ENCODE results near the gene ARL5B.
"Not testable (repeated sequence)": the region's sequence is repeated elsewhere in the genome, so short reads cannot be mapped to it uniquely, and the experiment has no call there.

ARL5B gene, protein sequence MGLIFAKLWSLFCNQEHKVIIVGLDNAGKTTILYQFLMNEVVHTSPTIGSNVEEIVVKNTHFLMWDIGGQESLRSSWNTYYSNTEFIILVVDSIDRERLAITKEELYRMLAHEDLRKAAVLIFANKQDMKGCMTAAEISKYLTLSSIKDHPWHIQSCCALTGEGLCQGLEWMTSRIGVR

DNA sequence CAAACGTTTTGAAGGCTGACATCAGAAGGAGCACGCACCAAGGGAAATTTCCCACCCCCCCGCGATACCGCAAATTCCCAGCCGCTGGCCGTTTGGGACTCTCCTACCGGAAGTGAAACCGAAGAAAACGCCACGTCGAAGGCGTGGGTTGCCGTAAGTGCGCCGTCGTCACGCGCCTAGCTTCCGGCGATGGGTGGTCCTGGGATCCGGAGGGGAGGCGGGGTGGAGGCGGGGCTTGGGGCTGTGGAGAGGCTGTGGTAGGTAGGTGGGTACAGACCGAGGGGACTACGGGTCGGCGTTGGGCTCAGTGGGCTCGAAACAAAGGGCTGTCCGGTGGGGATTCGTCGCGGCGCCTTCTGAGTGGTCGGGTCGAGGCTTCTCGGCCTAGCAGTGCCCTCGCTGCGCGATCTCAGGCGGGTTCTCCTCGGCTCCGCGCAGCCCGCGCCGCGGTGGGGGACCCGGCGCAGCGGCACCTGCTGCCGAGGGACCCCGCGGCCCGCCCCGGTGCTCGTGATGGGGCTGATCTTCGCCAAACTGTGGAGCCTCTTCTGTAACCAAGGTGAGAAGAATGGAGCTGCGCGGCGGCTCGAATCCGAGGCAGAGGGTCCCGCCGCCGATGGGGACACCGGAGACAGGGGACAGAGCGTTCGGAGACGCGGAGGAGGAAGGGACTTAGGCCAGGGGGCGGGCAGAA lies at the start of gene ARL5B:
Gene ARL5B (plus strand): TSS at position 307 of the 694 bp plus-strand sequence. CDS start 207 bp downstream, at position 514.
- DNase-seq, result peak; percentile 97

DNA sequence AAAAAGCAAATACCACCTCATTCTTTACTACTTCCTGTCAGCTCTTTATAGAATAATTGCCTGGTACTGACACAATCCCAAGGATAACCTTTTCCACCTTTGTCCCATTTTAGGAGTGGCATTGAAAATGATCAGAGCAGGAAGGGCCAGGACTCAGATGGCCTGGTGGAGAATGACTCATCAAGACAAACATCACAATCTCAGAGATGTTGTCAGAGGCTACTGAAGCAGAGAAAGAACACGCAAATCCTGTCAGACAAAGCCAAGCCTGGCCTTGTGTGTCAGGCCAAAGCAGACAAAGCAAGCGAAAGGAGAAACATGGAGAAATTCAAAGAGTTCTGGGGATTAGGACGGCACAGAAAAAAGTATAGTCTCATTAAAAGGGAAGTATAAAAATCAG lies 48.7 kb upstream of the ARL5B start:
- no peak for DNase-seq

- no peak for DNase-seq
Measured at GRCh38 chr10:18611168-18611567, 48.1 kb upstream of the ARL5B start.

- DNase-seq, result no peak
Measured at GRCh38 chr10:18615618-18616017, 43.6 kb upstream of the ARL5B start.

- no peak for DNase-seq
Measured at GRCh38 chr10:18616337-18616736, 42.9 kb upstream of the ARL5B start.

GRCh38 chr10:18619016-18619415 lies 40.2 kb upstream of the ARL5B start:
- no peak for DNase-seq

DNA sequence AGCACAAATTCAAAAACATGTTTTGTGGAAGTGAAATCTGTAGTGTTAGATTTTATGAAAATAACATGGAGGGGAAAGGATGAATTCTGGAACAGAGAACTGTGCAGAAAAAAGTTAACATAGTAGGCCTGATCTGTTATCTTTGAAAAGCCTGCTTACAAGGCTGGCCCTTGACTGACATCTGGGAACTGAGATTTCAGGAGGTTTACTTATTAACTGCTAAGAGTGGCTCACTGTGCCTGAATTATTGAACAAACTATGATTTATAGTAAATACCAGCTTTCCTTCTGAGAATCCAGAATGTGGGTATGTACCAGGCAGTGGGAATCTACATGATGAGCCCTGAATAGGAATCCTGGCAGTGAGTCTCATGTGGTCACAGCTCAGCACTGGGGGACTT lies 38.4 kb upstream of the ARL5B start:
- DNase-seq, result no peak

GRCh38 chr10:18623671-18624070 lies 35.6 kb upstream of the ARL5B start:
- DNase-seq, result not testable (repeated sequence)

- DNase-seq, result no peak
Measured at GRCh38 chr10:18625886-18626285, 33.3 kb upstream of the ARL5B start.

DNA sequence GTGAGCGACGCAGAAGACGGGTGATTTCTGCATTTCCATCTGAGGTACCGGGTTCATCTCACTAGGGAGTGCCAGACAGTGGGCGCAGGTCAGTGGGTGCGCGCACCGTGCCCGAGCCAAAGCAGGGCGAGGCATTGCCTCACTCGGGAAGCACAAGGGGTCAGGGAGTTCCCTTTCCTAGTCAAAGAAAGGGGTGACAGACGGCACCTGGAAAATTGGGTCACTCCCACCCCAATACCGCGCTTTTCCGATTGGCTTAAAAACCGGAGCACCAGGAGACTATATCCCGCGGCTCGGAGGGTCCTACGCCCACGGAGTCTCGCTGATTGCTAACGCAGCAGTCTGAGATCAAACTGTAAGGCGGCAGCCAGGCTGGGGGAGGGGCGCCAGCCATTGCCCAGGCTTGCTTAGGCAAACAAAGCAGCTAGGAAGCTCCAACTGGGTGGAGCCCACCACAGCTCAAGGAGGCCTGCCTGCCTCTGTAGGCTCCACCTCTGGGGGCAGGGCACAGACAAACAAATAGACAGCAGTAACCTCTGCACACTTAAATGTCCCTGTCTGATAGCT lies 31.7 kb upstream of the ARL5B start:
- DNase-seq, result peak; percentile 79

GRCh38 chr10:18632500-18632899 lies 26.7 kb upstream of the ARL5B start:
- not testable (repeated sequence) for DNase-seq

GRCh38 chr10:18635995-18636394 lies 23.2 kb upstream of the ARL5B start:
- DNase-seq, result no peak

- DNase-seq, result not testable (repeated sequence)
Measured at GRCh38 chr10:18637400-18637799, 21.8 kb upstream of the ARL5B start.

DNA sequence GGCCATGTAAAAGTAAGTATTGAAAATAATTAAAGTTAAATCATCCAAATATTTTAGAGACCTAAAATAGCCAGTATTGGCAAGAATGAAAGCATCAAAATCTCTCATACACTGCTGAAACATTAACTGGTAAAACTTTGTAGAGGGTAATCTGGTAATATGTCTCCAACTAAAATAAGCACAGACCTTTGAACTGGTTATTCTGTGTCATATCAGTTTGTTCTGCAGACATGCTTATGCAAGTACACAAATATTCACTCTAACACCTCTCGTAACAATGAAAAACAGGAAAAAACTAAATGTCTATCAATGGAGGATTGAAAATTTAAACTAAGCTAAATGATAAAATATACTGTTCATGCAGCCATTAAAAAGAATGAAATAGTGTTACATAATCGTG lies 19.5 kb upstream of the ARL5B start:
- not testable (repeated sequence) for DNase-seq

- no peak for DNase-seq
Measured at GRCh38 chr10:18647151-18647550, 12.1 kb upstream of the ARL5B start.

DNA sequence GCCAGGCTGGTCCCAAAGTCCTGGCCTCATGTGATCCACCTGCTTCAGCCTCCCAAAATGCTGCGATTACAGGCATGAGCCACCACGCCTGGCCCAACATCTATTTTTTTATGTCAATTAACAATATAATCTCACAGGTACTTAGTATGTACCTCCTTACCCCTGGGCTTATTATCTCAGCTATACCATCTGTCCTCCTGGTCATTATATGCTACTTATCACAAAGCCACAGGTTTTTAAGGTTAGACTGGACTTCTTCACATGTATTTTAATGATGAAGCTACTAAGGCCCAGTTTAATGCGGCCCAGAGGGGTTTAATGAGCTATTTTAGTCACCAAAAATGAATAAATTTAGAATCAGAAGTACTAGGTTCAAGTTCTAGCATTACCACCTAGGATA lies 11.3 kb upstream of the ARL5B start:
- DNase-seq, result no peak

DNA sequence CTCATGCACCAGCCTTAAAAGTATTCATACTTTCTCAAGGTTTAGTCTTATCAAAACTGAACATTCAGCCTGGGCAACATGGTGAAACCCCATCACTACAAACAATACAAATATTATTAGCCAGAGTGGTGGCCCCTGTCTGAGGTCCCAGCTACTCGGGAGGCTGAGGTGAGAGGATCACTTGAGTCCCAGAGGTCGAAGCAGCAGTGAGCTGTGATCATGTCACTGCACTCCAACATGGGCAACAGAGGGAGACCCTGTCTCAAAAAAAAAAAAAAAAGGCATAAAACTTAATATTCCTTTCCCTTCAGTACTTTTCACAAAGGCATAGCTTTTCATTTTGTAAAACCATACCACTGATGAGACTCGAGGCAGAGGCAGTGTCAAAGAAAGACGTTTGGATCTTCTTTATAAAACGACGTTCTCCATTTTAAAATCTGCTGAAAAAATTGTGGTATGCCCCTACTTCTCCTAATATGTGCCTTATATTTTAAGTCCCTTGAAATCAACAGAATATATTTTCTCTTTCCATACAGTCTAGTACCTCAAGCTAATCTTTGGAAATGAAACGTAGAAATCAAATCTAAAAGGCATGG lies 9.8 kb upstream of the ARL5B start:
- no peak for DNase-seq

GRCh38 chr10:18650404-18650997 lies 8.7 kb upstream of the ARL5B start:
- DNase-seq, result peak; percentile 35

DNA sequence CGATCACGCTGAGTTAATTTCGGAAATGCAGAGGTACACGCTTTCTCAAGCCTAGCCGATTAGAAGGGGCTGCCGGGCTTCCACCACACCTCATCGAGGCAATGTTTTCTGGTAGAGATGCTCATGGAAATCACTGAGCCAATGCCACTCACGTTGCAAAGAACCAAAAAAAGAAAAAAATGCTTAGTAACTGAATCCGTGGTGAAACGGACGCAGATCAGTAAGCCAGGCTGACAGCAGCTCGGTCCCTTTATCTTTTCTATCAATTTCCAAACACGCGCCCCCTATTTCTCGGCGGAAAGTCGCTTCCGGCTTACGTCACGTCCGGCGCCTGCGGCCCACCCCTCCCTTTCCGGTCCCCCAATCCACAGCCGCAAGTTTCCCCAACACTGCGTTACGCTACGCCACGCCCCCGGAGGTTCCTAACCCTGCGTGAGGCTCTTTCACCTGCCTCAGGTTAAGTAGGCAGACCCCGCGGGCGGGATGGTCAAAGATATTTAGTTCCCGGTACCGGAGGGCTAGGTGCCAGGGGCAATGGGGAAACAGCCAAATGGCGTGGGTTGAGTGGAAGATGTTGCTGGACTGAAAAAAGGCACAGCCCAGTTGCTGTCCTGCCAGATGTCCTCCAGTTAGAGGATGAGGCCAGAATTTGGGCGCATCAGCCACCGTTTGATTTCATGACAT lies 7.8 kb upstream of the ARL5B start, which contains the start of gene NSUN6:
Gene NSUN6 (minus strand): TSS at position 264 of the 684 bp plus-strand sequence. CDS start 384 bp downstream, outside the sequence.
- DNase-seq, result peak; percentile 96

- DNase-seq, result no peak
Measured at GRCh38 chr10:18653112-18653511, 6.1 kb upstream of the ARL5B start.

GRCh38 chr10:18656724-18657123 lies 2.5 kb upstream of the ARL5B start:
- no peak for DNase-seq

- DNase-seq, result peak; percentile 25
Measured at GRCh38 chr10:18658271-18659124, 733 bp upstream of the ARL5B start.
